ENCODE measurements around the gene ZFAND3. TPM values are rescaled to one million over a fixed set of nuclear protein-coding genes. Genes with fewer than 3 reads are reported as not detected.
"Not testable (repeated sequence)": the region's sequence is repeated elsewhere in the genome, so short reads cannot be mapped to it uniquely, and the experiment has no call there.

Gene ZFAND3
- total RNA-seq, 1 experiment from 2014 or later: 64.0 TPM

DNA sequence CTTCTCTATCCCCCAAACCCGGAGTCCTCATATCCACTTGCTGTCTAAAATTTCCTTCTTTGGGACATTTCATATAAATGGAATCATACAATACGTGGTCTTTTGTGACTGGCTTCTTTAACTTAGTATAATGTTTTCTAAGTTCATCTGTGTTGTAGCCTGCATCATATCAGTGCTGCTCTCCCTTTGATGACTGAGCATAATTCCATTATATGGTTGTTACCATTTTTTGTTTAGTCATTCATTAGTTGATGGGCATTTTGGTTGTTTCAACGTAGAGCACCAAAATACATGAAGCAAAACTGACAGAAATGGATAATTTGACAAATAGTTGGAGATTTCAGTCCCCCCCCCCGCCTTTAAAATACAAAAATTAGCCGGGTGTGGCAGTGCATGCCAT, 71.5 kb downstream of the ZFAND3 start:
- no peak overlapping the region for H3K27ac ChIP-seq (ENCODE audit: low read depth, low read length, poor library complexity, severe bottlenecking)
- TF ChIP-seq EZH2 (IDR thresholded peaks at IDR 0.05; ENCODE audit: borderline replicate concordance, low read depth, low read length, poor library complexity, severe bottlenecking): no peak
- TF ChIP-seq, protein P1, sequence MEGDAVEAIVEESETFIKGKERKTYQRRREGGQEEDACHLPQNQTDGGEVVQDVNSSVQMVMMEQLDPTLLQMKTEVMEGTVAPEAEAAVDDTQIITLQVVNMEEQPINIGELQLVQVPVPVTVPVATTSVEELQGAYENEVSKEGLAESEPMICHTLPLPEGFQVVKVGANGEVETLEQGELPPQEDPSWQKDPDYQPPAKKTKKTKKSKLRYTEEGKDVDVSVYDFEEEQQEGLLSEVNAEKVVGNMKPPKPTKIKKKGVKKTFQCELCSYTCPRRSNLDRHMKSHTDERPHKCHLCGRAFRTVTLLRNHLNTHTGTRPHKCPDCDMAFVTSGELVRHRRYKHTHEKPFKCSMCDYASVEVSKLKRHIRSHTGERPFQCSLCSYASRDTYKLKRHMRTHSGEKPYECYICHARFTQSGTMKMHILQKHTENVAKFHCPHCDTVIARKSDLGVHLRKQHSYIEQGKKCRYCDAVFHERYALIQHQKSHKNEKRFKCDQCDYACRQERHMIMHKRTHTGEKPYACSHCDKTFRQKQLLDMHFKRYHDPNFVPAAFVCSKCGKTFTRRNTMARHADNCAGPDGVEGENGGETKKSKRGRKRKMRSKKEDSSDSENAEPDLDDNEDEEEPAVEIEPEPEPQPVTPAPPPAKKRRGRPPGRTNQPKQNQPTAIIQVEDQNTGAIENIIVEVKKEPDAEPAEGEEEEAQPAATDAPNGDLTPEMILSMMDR (conservative IDR thresholded peaks at IDR 0.05; ENCODE audit: low read depth, low read length): no peak
- DNase-seq (ENCODE audit: low spot score): no peak
- CTCF ChIA-PET: no interaction called here
- no peak overlapping the region for H3K4me3 ChIP-seq (ENCODE audit: low read depth, low read length, poor library complexity, severe bottlenecking)
- no peaks in the 10 kb centered on the region for H3K36me3 ChIP-seq (ENCODE audit: insufficient read depth, low read length, poor library complexity, severe bottlenecking)
- peaks cover 9% of the 10 kb centered on the region for H3K4me1 ChIP-seq (ENCODE audit: insufficient read depth, low read length, poor library complexity, severe bottlenecking)
- intact Hi-C loops (cut with micrococcal nuclease; ENCODE audit: unreplicated experiment): no loop called here
- H3K9me3 ChIP-seq (ENCODE audit: low read depth, low read length, poor library complexity, severe bottlenecking): no peaks in the 10 kb centered on the region
- POLR2A ChIA-PET (ENCODE audit: low non-redundant PET): no interaction called here
- BruUV-seq (replicated peaks): no TSS peak
- no peaks in the 10 kb centered on the region for H3K27me3 ChIP-seq (replicated peaks; ENCODE audit: insufficient read depth, low read depth, low read length, poor library complexity)

DNA sequence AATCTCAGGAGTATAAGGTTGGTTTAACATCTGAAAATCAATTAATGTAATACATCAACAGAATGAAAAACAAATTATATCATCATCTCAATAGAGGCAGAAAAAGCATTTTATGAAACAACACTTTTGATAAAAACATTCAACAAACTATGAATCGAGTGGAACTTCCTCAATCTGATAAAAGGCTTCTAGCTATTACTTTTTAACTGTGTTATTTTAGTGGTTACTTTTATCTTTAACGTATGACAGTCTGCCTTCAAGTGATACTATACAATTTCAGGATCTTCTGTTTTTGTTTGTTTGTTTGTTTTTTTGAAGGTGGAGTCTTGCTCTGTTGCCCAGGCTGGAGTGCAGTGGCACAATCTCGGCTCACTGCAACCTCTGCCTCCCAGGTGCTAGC, 73.7 kb downstream of the ZFAND3 start:
- Histone ChIP-seq H3K36me3 (ENCODE audit: insufficient read depth, low read length, poor library complexity, severe bottlenecking) (no peaks in the 10 kb centered on the region), H3K4me1 (ENCODE audit: insufficient read depth, low read length, poor library complexity, severe bottlenecking) (no peaks in the 10 kb centered on the region), H3K27me3 (replicated peaks; ENCODE audit: insufficient read depth, low read depth, low read length, poor library complexity) (no peaks in the 10 kb centered on the region), H3K27ac (ENCODE audit: low read depth, low read length, poor library complexity, severe bottlenecking) (no peak overlapping the region), H3K4me3 (ENCODE audit: low read depth, low read length, poor library complexity, severe bottlenecking) (no peak overlapping the region), H3K9me3 (ENCODE audit: low read depth, low read length, poor library complexity, severe bottlenecking) (no peaks in the 10 kb centered on the region)
- POLR2A ChIA-PET (ENCODE audit: low non-redundant PET): no interaction called here
- intact Hi-C loops (cut with micrococcal nuclease; ENCODE audit: unreplicated experiment): no loop called here
- no peak for TF ChIP-seq EZH2 (IDR thresholded peaks at IDR 0.05; ENCODE audit: borderline replicate concordance, low read depth, low read length, poor library complexity, severe bottlenecking)
- TF ChIP-seq, protein P1 (conservative IDR thresholded peaks at IDR 0.05; ENCODE audit: low read depth, low read length): no peak
- DNase-seq (ENCODE audit: low spot score): no peak
- CTCF ChIA-PET: no interaction called here
- no TSS peak for BruUV-seq (replicated peaks)

DNA sequence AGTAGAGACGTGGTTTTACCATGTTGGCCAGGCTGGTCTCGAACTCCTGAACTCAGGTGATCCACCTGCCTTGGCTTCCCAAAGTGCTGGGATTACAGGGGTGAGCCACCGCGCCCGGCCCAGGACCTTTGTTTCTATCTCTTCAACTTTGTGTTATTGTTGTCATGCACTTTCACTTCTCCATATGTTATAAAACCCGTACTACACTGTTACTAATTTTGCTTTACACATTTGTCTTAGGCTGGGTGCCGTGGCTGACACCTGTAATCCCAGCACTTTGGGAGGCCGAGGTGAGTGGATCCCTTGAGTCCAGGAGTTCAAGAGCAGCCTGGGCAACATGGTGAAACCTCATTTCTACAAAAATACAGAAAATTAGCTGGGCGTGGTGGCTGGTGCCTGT, 74.2 kb downstream of the ZFAND3 start:
- CTCF ChIA-PET; H3K27ac ChIP-seq (ENCODE audit: low read depth, low read length, poor library complexity, severe bottlenecking); H3K27me3 ChIP-seq (replicated peaks; ENCODE audit: insufficient read depth, low read depth, low read length, poor library complexity); H3K4me3 ChIP-seq (ENCODE audit: low read depth, low read length, poor library complexity, severe bottlenecking); intact Hi-C loops (cut with micrococcal nuclease; ENCODE audit: unreplicated experiment); DNase-seq (ENCODE audit: low spot score); BruUV-seq (replicated peaks); H3K36me3 ChIP-seq (ENCODE audit: insufficient read depth, low read length, poor library complexity, severe bottlenecking); H3K4me1 ChIP-seq (ENCODE audit: insufficient read depth, low read length, poor library complexity, severe bottlenecking); POLR2A ChIA-PET (ENCODE audit: low non-redundant PET); H3K9me3 ChIP-seq (ENCODE audit: low read depth, low read length, poor library complexity, severe bottlenecking): not testable (repeated sequence)

DNA sequence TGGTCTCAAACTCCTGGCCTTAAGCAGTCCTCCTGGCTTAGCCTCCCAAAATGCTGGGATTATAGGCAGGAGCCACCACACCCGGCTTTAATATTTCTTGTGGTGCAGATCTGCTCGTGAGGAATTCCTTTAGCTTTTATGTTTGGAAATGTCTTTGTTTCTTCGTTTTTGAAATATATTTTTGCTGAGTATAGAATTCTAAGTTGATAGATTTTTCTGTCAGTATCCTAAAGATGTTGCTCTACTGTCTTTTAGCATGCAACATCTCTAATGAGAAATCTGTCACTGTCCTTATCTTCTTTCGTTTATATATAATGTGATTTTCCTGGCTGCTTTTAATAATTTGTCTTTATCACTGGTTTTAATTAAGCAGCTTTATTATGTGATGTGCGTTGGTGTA, 75.1 kb downstream of the ZFAND3 start:
- Histone ChIP-seq H3K4me3 (ENCODE audit: low read depth, low read length, poor library complexity, severe bottlenecking) (no peak overlapping the region), H3K27ac (ENCODE audit: low read depth, low read length, poor library complexity, severe bottlenecking) (no peak overlapping the region), H3K4me1 (ENCODE audit: insufficient read depth, low read length, poor library complexity, severe bottlenecking) (no peaks in the 10 kb centered on the region), H3K9me3 (ENCODE audit: low read depth, low read length, poor library complexity, severe bottlenecking) (no peaks in the 10 kb centered on the region), H3K36me3 (ENCODE audit: insufficient read depth, low read length, poor library complexity, severe bottlenecking) (no peaks in the 10 kb centered on the region), H3K27me3 (replicated peaks; ENCODE audit: insufficient read depth, low read depth, low read length, poor library complexity) (no peaks in the 10 kb centered on the region)
- ChIA-PET CTCF (no interaction called here), POLR2A (ENCODE audit: low non-redundant PET) (no interaction called here)
- DNase-seq (ENCODE audit: low spot score): no peak
- TF ChIP-seq, protein P1 (conservative IDR thresholded peaks at IDR 0.05; ENCODE audit: low read depth, low read length): no peak
- TF ChIP-seq EZH2 (IDR thresholded peaks at IDR 0.05; ENCODE audit: borderline replicate concordance, low read depth, low read length, poor library complexity, severe bottlenecking): no peak
- no TSS peak for BruUV-seq (replicated peaks)
- intact Hi-C loops (cut with micrococcal nuclease; ENCODE audit: unreplicated experiment): no loop called here
